NCI-H345 treated with DMSO at 0.1 percent for 48 hours (cell line): ENCODE results near the gene PCDH10.

Experiments used
- DNase-seq: peaks from one replicate; lab custom pipeline; 2025; ENCODE audit not compliant: unreplicated experiment; lab: John Stamatoyannopoulos, UW

Gene PCDH10

GRCh38 chr4:133150486-133151340, 1.6 kb downstream of the PCDH10 start:
- DNase-seq = peak; percentile 34

- peak; percentile 22 for DNase-seq
These were observed 2.2 kb downstream of the PCDH10 start for GRCh38 chr4:133151341-133151690.

GRCh38 chr4:133151691-133152329, 2.7 kb downstream of the PCDH10 start:
- peak; percentile 27 for DNase-seq

DNA sequence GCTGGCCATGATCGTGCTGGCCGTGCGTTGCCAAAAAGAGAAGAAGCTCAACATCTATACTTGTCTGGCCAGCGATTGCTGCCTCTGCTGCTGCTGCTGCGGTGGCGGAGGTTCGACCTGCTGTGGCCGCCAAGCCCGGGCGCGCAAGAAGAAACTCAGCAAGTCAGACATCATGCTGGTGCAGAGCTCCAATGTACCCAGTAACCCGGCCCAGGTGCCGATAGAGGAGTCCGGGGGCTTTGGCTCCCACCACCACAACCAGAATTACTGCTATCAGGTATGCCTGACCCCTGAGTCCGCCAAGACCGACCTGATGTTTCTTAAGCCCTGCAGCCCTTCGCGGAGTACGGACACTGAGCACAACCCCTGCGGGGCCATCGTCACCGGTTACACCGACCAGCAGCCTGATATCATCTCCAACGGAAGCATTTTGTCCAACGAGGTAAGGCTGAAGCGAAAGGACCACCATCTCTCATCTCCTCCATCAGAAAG, 3.3 kb downstream of the PCDH10 start:
- DNase-seq = no peak

GRCh38 chr4:133152831-133153481, 3.9 kb downstream of the PCDH10 start:
- peak; percentile 32 for DNase-seq

DNA sequence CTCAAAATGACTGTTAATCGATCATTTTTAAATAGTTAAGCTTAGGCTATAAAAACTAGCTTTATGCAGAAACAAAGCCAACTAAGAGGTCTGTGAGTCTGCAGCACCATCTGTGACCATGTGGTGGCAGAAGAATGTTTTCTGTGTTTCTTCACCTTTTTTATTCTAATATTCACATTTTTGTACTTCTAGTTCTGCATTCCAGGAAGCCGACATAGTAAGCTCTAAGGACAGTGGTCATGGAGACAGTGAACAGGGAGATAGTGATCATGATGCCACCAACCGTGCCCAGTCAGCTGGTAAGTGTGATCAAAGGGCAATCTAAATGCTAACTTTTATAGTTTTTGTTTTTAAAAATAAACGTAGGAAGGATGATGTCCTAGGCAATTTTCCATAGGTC, 5.6 kb downstream of the PCDH10 start:
- DNase-seq = no peak

GRCh38 chr4:133156096-133156495, 7.0 kb downstream of the PCDH10 start:
- DNase-seq = no peak

DNA sequence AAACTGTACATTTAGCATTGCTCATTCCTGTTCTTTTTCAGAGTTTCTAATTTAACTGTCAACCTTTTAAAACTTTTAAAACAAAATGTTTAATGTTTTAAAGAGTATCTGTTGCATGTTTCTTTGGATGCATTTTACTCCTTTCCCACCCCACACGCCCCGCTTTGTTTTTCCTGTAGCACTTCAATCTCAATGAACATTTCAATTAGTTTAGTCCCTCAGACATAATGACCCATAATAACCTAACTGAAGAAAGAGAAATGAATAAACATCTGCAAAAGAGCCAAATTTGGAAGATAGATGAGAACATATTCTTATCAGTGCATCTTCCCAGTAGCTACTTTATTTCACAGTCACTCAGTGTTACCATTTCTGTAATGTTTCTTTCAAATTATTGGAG, 7.5 kb downstream of the PCDH10 start:
- DNase-seq = no peak

DNA sequence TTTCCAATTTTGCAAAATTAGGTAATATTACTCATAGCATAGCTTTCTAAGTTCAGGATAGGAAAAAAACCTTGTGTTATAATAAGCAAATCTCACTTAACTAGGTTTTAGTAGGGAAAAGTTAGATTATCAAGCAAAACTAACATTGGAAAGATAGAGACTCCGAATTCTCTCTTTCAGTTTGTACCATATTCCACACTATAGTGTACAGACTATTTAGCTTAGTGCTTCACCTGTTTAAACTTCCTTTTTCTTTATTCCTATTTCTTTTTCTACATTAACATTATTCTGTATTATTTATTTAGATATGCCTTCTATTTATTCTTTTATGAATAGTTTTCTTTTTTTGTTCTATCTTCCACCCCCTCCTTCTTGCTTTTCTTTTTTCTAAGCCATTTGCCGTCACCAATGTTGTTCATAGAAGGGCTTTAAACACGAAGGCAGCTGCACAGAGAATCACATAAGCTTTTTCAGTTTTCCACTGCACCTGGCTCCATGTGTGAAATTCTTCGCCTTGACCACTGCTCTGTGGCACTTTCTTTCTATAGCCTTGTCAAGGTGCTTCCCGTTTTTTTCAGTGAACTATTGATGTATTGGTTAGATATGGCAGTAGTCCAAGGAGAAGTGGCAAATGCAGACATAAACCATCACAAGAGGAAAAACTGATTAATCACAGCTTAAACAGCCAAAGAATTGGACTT, 8.5 kb downstream of the PCDH10 start:
- DNase-seq = peak; percentile 4

GRCh38 chr4:133160853-133161252, 11.8 kb downstream of the PCDH10 start:
- no peak for DNase-seq

DNA sequence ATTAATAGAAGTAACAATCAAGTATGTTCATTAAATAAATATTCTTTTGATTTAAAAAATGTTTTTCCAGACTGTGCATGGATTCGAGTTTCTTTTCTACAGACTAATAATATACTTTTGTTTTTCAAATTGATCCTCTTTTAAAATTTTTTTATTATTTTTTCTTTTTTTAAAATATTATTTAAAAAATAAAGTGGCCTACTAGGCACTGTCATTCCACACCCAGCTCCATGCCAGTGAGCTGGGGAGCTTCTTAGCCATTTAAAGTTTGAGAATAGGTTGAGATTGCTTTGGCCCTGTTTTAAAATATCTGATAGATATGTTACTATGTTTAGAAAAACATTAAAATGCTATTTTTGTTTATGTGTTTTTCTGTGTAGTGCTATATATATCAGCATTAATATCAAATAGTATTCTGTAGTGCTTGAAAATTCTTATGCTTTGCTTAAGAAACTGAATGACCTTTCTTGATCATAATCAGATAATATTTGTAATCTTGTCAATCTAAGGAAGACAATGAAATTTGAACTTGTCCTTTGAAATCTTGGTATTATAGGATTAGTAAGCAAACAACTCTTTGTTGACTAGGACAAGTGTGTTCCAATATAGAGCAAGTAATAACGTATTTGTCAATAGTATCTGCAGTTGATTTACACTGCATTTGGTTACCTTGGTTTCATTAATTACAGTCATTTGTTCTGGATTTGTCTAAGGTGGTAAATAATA, 12.6 kb downstream of the PCDH10 start:
- DNase-seq = no peak

DNA sequence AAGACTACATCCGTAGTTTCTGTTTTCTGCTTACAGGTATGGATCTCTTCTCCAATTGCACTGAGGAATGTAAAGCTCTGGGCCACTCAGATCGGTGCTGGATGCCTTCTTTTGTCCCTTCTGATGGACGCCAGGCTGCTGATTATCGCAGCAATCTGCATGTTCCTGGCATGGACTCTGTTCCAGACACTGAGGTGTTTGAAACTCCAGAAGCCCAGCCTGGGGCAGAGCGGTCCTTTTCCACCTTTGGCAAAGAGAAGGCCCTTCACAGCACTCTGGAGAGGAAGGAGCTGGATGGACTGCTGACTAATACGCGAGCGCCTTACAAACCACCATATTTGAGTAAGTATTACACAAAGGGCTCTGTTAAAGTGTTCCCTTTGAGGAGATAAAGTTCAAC, 13.8 kb downstream of the PCDH10 start:
- no peak for DNase-seq

DNA sequence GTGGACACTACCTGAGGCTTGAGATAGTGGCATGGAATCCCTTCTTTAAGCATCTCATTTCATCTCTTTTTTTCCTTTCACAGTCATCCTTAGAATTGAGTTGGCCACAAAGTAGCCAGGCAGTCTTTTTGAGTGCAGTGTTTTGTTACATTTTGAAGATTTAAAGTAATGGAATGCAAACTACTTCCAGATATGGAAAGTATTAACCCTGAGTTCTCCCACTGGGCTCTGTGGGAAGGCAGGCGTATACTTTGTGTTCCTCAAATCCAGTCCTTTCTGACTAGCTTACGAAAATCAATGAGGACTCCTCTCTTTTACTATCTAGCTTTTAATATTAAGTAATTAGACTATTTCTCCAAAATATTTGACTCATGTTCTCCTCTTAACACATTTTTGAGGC, 29.9 kb downstream of the PCDH10 start:
- DNase-seq = no peak

DNA sequence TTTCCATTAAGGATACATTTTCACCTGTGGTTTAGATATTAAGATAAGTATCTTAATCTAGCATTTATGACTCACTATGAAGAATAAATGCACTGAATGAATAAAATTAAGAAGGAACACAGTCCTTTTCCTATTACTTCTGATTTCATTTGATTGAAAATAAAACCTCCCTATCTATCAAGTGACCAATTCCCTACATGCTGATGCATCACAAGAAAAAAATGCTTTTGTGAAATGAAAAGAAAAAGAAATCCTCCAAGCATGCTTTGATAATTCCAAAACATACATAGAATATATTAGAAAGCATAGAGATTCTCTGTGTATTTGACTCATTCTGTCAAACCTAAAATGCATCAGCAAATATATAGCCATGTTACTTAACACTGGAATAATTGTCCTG, 37.1 kb downstream of the PCDH10 start:
- no peak for DNase-seq

GRCh38 chr4:133186845-133187244, 37.8 kb downstream of the PCDH10 start:
- DNase-seq = no peak

- no peak for DNase-seq
These were observed 39.5 kb downstream of the PCDH10 start for GRCh38 chr4:133188433-133189146.

DNA sequence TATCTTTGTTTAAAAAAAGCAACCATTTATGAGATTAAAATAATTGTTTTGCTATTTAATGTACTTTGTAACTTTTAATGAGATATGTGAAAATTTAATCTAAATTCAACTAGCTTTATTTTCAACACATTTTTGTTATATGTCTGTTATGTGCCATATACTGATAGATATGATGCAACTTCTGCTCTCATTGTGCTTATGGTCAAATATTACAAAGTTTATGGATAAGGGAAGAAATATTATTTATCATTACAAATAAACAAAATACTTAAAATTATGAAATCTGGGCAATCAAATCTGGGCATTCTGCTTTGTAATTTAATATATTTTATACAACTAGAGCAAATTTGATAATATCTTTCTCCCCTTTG, 40.0 kb downstream of the PCDH10 start:
- no peak for DNase-seq

- DNase-seq = no peak
These were observed 41.0 kb downstream of the PCDH10 start for GRCh38 chr4:133190098-133190497.

DNA sequence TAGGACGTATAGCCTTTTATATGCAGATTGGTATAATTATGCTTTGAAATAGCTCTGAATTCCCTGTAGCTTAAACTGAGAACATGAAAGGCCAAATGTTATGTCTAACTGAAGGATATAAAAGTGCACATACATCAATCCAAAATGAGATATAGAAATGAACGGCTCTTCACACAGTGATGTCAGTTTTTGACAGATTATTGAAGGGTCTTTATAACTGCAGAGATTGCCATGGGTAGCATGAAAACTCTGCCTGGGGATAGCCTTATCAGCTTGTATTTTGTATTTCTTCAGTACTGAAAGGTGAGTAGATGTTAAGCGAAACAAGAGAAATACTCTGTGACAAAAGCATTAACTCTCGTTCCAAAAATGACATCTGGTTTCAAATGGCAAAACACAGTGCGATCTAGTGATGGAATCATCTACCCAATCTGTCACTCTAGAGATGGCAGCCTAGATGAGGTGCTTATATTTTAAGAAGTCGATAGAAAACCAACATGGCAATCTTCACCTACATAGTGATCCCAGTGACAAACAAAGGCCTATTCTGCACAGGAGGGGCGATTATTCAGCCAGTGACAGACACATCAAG, 59.7 kb downstream of the PCDH10 start:
- no peak for DNase-seq

DNA sequence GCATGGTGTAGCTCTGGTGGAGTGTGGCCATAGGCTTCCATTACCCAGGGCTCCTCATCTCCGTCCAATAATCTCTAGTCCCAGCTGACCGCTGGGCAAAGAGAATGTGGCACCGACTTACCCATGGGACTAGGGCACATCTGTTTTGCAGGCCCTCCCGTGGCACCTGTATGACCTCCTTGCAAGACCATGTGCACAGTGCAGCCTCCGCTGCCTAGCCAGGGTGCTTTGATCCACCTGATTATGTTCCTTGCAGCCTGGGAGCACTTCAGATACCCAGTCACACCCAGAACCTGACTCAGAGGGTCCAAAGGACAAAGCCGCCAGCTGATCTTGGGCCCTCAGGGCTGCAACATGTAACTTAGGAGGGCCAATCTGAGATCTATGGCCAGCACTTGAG, 84.8 kb downstream of the PCDH10 start:
- DNase-seq = no peak
